SU-DHL-6 (cell line): ENCODE data around the gene PPTC7.

Experiments used
- CTCF ChIP-seq: fragments of 200-600 bp; sonication (generic); IDR thresholded peaks from one replicate; pipeline ENCODE4 v1.5.1; 2017; ENCODE audit warnings: antibody characterized with exemption, mild to moderate bottlenecking, low read length, moderate library complexity; ENCODE audit not compliant: insufficient read depth, poor library complexity, severe bottlenecking
- EZH2phosphoT487 ChIP-seq: fragments of 200-600 bp; sonication (generic), shearing (Covaris generic); conservative IDR thresholded peaks from 2 replicates; pipeline ENCODE4 v1.6.1; 2018; ENCODE audit warnings: mild to moderate bottlenecking, antibody characterized with exemption, low read length, moderate library complexity, mixed read lengths

GRCh38 chr12:110606253-110606611 is 23.1 kb upstream of the PPTC7 start:
- TF ChIP-seq CTCF, result no peak
- no peak for TF ChIP-seq EZH2phosphoT487
